GM12878 (cell line): ENCODE data around the gene RSBN1L. TPM values are rescaled to one million over a fixed set of nuclear protein-coding genes. Genes with fewer than 3 reads are reported as not detected.

ENCODE experiments used
- BCL11A ChIP-seq: IDR thresholded peaks from 2 replicates; pipeline ENCODE4 v1.6.1; 2011; ENCODE audit warnings: low read depth, low read length
- CEBPZ ChIP-seq: fragments of 150-350 bp; IDR thresholded peaks from 2 replicates; pipeline ENCODE4 v1.6.1; 2016; ENCODE audit warnings: low read depth, low read length
- DPF2 ChIP-seq: fragments of 450-650 bp; IDR thresholded peaks from 2 replicates; pipeline ENCODE4 v1.6.1; 2017; ENCODE audit warnings: mild to moderate bottlenecking
- E4F1 ChIP-seq: fragments of 450-650 bp; IDR thresholded peaks from 2 replicates; pipeline ENCODE4 v1.6.1; 2018; ENCODE audit warnings: borderline replicate concordance, mild to moderate bottlenecking; ENCODE audit not compliant: partially characterized antibody
- EED ChIP-seq: sonication (generic); IDR thresholded peaks from 2 replicates; pipeline ENCODE4 v1.6.1; 2016; ENCODE audit warnings: antibody characterized with exemption, low read depth
- IKZF2 ChIP-seq, 2 experiments: fragments of 450-650 bp; IDR thresholded peaks; 2 replicates each; pipeline ENCODE4 v1.6.1; 2017; ENCODE audit warnings: mild to moderate bottlenecking in 2 of 2, moderate library complexity in 2 of 2
- IRF5 ChIP-seq: fragments of 450-650 bp; IDR thresholded peaks from 2 replicates; pipeline ENCODE4 v1.6.1; 2017; ENCODE audit warnings: borderline replicate concordance
- JUNB ChIP-seq: IDR thresholded peaks from 2 replicates; pipeline ENCODE4 v1.6.1; 2016; ENCODE audit warnings: antibody characterized with exemption, mild to moderate bottlenecking
- MLLT1 ChIP-seq: fragments of 450-650 bp; IDR thresholded peaks from 2 replicates; pipeline ENCODE4 v1.6.1; 2016; ENCODE audit warnings: mild to moderate bottlenecking
- MYC ChIP-seq: IDR thresholded peaks from 2 replicates; pipeline ENCODE4 v1.6.1; 2011; ENCODE audit warnings: mild to moderate bottlenecking, low read length, moderate library complexity, inconsistent platforms; ENCODE audit not compliant: insufficient read depth, insufficient replicate concordance, insufficient read length, severe bottlenecking
- SPI1 ChIP-seq: IDR thresholded peaks from 2 replicates; pipeline ENCODE4 v1.6.1; 2011; ENCODE audit warnings: low read depth, mild to moderate bottlenecking, low read length, moderate library complexity, borderline replicate concordance; ENCODE audit not compliant: insufficient read depth
- TBL1XR1 ChIP-seq: IDR thresholded peaks from 2 replicates; pipeline ENCODE4 v1.6.1; 2012; ENCODE audit warnings: low read depth, low read length, improper control_type of control experiment
- USF2 ChIP-seq: IDR thresholded peaks from 2 replicates; pipeline ENCODE4 v1.6.1; 2011; ENCODE audit warnings: low read depth, low read length, improper control_type of control experiment, borderline replicate concordance
- ZNF207 ChIP-seq: fragments of 450-650 bp; IDR thresholded peaks from 2 replicates; pipeline ENCODE4 v1.6.1; 2014; ENCODE audit warnings: antibody characterized with exemption, mild to moderate bottlenecking, borderline replicate concordance
- ZNF592 ChIP-seq: fragments of 450-650 bp; IDR thresholded peaks from 2 replicates; pipeline ENCODE4 v1.6.1; 2017; ENCODE audit warnings: mild to moderate bottlenecking, moderate library complexity
- ZNF622 ChIP-seq: fragments of 450-650 bp; IDR thresholded peaks from 2 replicates; pipeline ENCODE4 v1.6.1; 2017; ENCODE audit warnings: mild to moderate bottlenecking, inconsistent platforms
- polyA plus RNA-seq, 11 experiments: library from polyadenylated mRNA; depleted of rRNA in 4 of 11; unstranded in 6 of 11; stranded (reverse) in 5 of 11; fragments of >200 nt; fragmentation: Nextera tagmentation in 4 of 11; fragmentation: Illumina TruSeq in 1 of 11; extraction: Ambion mirVana in 4 of 11; extraction: Trizol in 1 of 11; gene quantifications; 1 replicate in 1 of 11; 2 replicates in 10 of 11; pipeline versions ENCODE4 v1.2.1 to v1.2.3, GENCODE V29; 2011 to 2016; ENCODE audit warnings: inconsistent platforms in 2 of 11, missing spikeins in 2 of 11, low read depth in 1 of 11
- total RNA-seq, 4 experiments: library from RNA; depleted of rRNA in 3 of 4; stranded (reverse); fragments of >200 nt in 3 of 4; fragmentation: Illumina TruSeq in 1 of 4; extraction: Trizol in 1 of 4; gene quantifications; 2 replicates each; pipeline versions ENCODE4 v1.2.1 to v1.2.3, GENCODE V29; 2013 to 2021

Gene RSBN1L
- total and polyA plus RNA-seq, 10 of the 15 experiments (the other 5 are each of a cell fraction or from before 2014, with no cell fraction given), result 4.5 to 23.7 (median 10.3) TPM

GRCh38 chr7:77699056-77699455, 2.8 kb downstream of the RSBN1L start (continued):
- TF ChIP-seq E4F1, result no peak
- TF ChIP-seq ZNF207, result no peak
- TF ChIP-seq JUNB, result peak; percentile 88
- no peak for TF ChIP-seq MLLT1
- no peak for TF ChIP-seq SPI1
- no peak for TF ChIP-seq IRF5
- TF ChIP-seq DPF2, result peak; percentile 49; the same call in 1 of the 2 replicates
- TF ChIP-seq USF2, result no peak
- TF ChIP-seq EED, result 0 out of 2 replicates have a peak, but pooled peaks have one; percentile 15
- no peak for TF ChIP-seq ZNF592
- TF ChIP-seq BCL11A, result peak; percentile 88
- no peak for TF ChIP-seq CEBPZ
- peak in 1 of 2 experiments; percentile 58; a peak in 2 of 4 replicates for TF ChIP-seq IKZF2 (IDR thresholded peaks at IDR 0.05)
- TF ChIP-seq MYC, result no peak
- TF ChIP-seq TBL1XR1, result peak; percentile 26; the same call in 1 of the 2 replicates
- TF ChIP-seq ZNF622, result no peak
